CD4-positive, alpha-beta T cell (primary cell): ENCODE measurements around the gene FNIP1. TPM values are rescaled to one million over a fixed set of nuclear protein-coding genes. Genes with fewer than 3 reads are reported as not detected.

Source experiments
- ATAC-seq: fragments of 200-7000 bp; cut with Tn5 transposase; one replicate; pipeline ENCODE4 v1.10.0; 2022; ENCODE audit warnings: mild to moderate bottlenecking; ENCODE audit not compliant: poor library complexity
- CTCF ChIA-PET: fragments of 350-600 bp; sonication (Branson Sonifier 250); formaldehyde crosslinking; loops from one replicate; lab custom pipeline; 2021; ENCODE audit warnings: antibody characterized with exemption, inconsistent platforms; lab: Charles Lee
- POLR2A ChIA-PET: fragments of 350-600 bp; sonication (Branson Sonifier 250); formaldehyde crosslinking; loops from one replicate; lab custom pipeline; 2021; ENCODE audit warnings: antibody characterized with exemption, inconsistent platforms; lab: Charles Lee
- DNase-seq, 14 experiments: peaks; one replicate each; pipeline ENCODE4 v3.0.0-alpha.2; 2013 to 2020; ENCODE audit warnings: mixed read lengths in 2 of 14
- H3K27ac ChIP-seq, 2 donors: one replicate each; pipeline versions ENCODE4 v1.5.1 to v1.7.0; 2013; ENCODE audit warnings: low read length in 2 of 2, low read depth in 1 of 2, mild to moderate bottlenecking in 1 of 2
- H3K27me3 ChIP-seq, 2 experiments: 1 replicate in 1 of 2; 2 replicates in 1 of 2; pipeline versions ENCODE4 v1.6.1 to v1.7.0; 2013; ENCODE audit warnings: low read length in 2 of 2, control low read depth in 1 of 2, mild to moderate bottlenecking in 1 of 2, moderate library complexity in 1 of 2; ENCODE audit not compliant: insufficient read depth in 2 of 2, control insufficient read depth in 1 of 2
- H3K36me3 ChIP-seq: one replicate; pipeline ENCODE4 v1.6.1; 2013; ENCODE audit warnings: low read length, control low read depth; ENCODE audit not compliant: insufficient read depth
- H3K4me1 ChIP-seq: one replicate; pipeline ENCODE4 v1.6.1; 2013; ENCODE audit warnings: low read length, control low read depth; ENCODE audit not compliant: insufficient read depth
- H3K4me3 ChIP-seq: one replicate; pipeline ENCODE4 v1.5.1; 2013; ENCODE audit warnings: mild to moderate bottlenecking, low read length, moderate library complexity
- H3K9me3 ChIP-seq, 2 experiments: 1 replicate in 1 of 2; 2 replicates in 1 of 2; pipeline versions ENCODE4 v1.6.1 to v1.7.0; 2013; ENCODE audit warnings: low read length in 2 of 2, mild to moderate bottlenecking in 2 of 2, control low read depth in 1 of 2, moderate library complexity in 1 of 2; ENCODE audit not compliant: control insufficient read depth in 1 of 2, insufficient read depth in 1 of 2
- H3K27ac Mint-ChIP-seq: one replicate; pipeline ENCODE4 v1.8.0; 2020; ENCODE audit warnings: mixed read lengths
- H3K27me3 Mint-ChIP-seq: one replicate; pipeline ENCODE4 v1.8.0; 2021; ENCODE audit warnings: mixed read lengths
- H3K36me3 Mint-ChIP-seq: one replicate; pipeline ENCODE4 v1.8.0; 2021; ENCODE audit warnings: low read depth, mixed read lengths
- H3K4me1 Mint-ChIP-seq: one replicate; pipeline ENCODE4 v1.8.0; 2021; ENCODE audit warnings: low read depth, mixed read lengths
- H3K4me3 Mint-ChIP-seq: one replicate; pipeline ENCODE4 v1.8.0; 2020; ENCODE audit warnings: mild to moderate bottlenecking, mixed read lengths
- H3K9me3 Mint-ChIP-seq: one replicate; pipeline ENCODE4 v1.8.0; 2020; ENCODE audit warnings: mixed read lengths
- intact Hi-C, 2 experiments: fragments of 100-400 bp; cut with DNase I in 1 of 2; cut with micrococcal nuclease in 1 of 2; formaldehyde crosslinking; loops; one replicate each; pipeline versions ENCODE4 v1.15.1 to v1.9.0; 2023 to 2025; cut with DNase I, micrococcal nuclease
- total RNA-seq, 174 experiments: library from RNA in 2 of 174; stranded (reverse) in 2 of 174; gene quantifications; one replicate each; pipeline ENCODE4 v1.2.3 and lab custom pipeline; 2021 to 2026
- TF ChIP-seq, protein P1 (sequence below): fragments of 200-600 bp; IDR thresholded peaks from one replicate; pipeline ENCODE4 v1.8.0; 2022; ENCODE audit warnings: antibody characterized with exemption, mild to moderate bottlenecking

The FNIP1 gene
- total RNA-seq, 2 experiments from 2014 or later, result 34.5 to 34.7 TPM

DNA sequence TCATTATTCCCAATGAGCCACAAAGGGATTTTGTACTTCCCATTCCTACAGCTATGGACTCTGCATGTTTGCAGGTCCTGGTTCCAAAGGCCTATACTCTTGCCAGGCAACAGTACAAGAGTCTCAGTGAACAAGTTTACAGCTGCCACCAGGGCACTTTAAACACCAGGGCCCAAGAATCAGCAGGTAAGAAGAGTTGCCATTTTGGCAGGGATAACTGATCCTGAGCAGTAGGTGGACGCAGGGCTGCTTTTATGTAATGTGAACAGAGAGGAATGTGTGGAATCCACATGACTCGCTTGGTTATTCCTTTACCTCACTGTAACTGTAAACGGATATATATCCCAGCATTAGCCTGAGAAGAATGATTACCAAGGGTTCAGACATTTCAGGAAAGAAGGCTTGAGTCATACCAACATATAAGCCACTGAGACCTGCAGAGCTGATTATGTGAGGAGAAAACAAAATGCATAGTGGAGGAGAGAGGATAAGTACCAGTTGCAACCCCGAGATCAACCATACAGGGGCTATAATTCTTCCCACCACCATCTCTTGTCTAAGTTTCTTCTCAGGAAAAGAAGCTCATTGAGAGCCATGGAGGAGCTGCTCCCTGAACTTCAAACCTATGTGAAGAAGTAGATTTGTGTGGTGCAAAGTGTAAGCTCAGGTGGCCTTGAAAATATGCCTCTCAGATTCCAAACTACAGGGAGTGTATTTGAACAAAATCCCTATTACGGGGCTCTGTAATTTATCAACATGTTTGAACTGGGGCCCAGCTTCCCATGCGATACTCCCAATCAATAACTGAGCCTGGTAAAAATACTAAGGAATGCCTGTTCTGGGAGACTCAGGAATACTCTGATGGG is 186.4 kb downstream of the FNIP1 start:
- no peaks in the 10 kb centered on the region for H3K27me3 ChIP-seq
- no peaks in the 10 kb centered on the region for H3K9me3 Mint-ChIP-seq
- H3K4me3 ChIP-seq, result no peak overlapping the region
- intact Hi-C loops, result no loop called here
- no peak for DNase-seq
- TF ChIP-seq, protein P1, sequence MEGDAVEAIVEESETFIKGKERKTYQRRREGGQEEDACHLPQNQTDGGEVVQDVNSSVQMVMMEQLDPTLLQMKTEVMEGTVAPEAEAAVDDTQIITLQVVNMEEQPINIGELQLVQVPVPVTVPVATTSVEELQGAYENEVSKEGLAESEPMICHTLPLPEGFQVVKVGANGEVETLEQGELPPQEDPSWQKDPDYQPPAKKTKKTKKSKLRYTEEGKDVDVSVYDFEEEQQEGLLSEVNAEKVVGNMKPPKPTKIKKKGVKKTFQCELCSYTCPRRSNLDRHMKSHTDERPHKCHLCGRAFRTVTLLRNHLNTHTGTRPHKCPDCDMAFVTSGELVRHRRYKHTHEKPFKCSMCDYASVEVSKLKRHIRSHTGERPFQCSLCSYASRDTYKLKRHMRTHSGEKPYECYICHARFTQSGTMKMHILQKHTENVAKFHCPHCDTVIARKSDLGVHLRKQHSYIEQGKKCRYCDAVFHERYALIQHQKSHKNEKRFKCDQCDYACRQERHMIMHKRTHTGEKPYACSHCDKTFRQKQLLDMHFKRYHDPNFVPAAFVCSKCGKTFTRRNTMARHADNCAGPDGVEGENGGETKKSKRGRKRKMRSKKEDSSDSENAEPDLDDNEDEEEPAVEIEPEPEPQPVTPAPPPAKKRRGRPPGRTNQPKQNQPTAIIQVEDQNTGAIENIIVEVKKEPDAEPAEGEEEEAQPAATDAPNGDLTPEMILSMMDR, result no peak
- peaks cover 2% of the 10 kb centered on the region for H3K36me3 ChIP-seq
- no peak for ATAC-seq
- no peaks in the 10 kb centered on the region for H3K27me3 Mint-ChIP-seq
- no peak overlapping the region for H3K4me3 Mint-ChIP-seq
- POLR2A ChIA-PET, result interaction anchor here (0.9 to 1.5 kb wide), 2 partner anchors 15 to 36 kb away, joined by 3 read pairs; no protein-coding TSS in a partner anchor
- no peak overlapping the region for H3K27ac ChIP-seq
- H3K9me3 ChIP-seq, result no peaks in the 10 kb centered on the region
- H3K36me3 Mint-ChIP-seq, result peaks cover 26% of the 10 kb centered on the region
- peak overlapping the region; percentile 6 for H3K27ac Mint-ChIP-seq
- peaks cover 18% of the 10 kb centered on the region for H3K4me1 ChIP-seq
- peaks cover 78% of the 10 kb centered on the region for H3K4me1 Mint-ChIP-seq
- CTCF ChIA-PET, result interaction anchor here (1.2 kb wide), 1 partner anchor 21 kb away, joined by 7 read pairs; no protein-coding TSS in a partner anchor

DNA sequence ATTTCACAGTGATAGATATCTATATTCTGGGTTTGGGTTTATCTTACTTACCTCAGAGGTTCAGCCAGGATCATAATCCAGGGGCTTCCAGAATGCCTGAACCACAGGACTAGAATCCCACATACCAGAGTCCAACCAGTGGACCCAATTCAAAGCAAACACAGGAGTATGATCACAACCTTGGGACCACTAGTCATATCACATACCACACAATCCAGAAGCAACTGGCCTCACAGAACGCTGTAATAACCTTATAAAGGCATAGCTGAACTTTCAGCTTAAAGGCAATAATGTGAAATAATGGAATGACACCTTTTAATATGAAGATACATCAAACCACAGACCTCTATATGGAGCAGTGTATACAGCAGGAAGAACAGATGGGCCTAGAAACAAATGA is 187.0 kb downstream of the FNIP1 start:
- Histone ChIP-seq H3K27ac (no peak overlapping the region), H3K4me3 (no peak overlapping the region), H3K27me3 (no peaks in the 10 kb centered on the region), H3K36me3 (peaks cover 2% of the 10 kb centered on the region), H3K9me3 (no peaks in the 10 kb centered on the region), H3K4me1 (peaks cover 18% of the 10 kb centered on the region)
- H3K27me3 Mint-ChIP-seq, result no peaks in the 10 kb centered on the region
- H3K36me3 Mint-ChIP-seq, result peaks cover 24% of the 10 kb centered on the region
- ATAC-seq (no peak), DNase-seq (no peak)
- H3K4me3 Mint-ChIP-seq, result no peak overlapping the region
- intact Hi-C loops, result no loop called here
- no peaks in the 10 kb centered on the region for H3K9me3 Mint-ChIP-seq
- H3K27ac Mint-ChIP-seq, result peak overlapping the region; percentile 10
- CTCF ChIA-PET, result no interaction called here
- H3K4me1 Mint-ChIP-seq, result peaks cover 78% of the 10 kb centered on the region
- POLR2A ChIA-PET, result no interaction called here
- TF ChIP-seq, protein P1, result no peak

DNA sequence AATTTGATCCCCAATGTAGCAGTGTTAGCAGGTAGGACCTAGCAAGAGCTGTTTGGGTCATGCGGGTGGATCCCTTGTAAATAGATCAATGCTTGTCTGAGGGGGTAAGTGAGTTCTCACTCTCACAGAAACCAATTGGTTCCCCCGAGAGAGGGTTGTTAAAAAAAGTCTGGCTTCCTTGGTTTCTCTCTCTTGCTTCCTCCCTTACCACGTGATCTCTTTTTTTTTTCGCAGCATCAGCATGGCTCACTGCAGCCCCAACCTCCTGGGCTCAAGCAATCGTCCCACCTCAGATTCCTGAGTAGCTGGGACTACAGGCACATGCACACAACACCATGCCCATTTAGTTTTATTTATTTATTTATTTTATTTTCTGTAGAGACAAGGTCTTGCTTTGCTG is 188.2 kb downstream of the FNIP1 start:
- POLR2A ChIA-PET, result no interaction called here
- Mint-ChIP-seq H3K4me1 (peaks cover 76% of the 10 kb centered on the region), H3K4me3 (no peak overlapping the region), H3K9me3 (no peaks in the 10 kb centered on the region), H3K36me3 (peaks cover 24% of the 10 kb centered on the region), H3K27me3 (no peaks in the 10 kb centered on the region), H3K27ac (peak overlapping the region; percentile 10)
- Histone ChIP-seq H3K27ac (no peak overlapping the region), H3K36me3 (peaks cover 5% of the 10 kb centered on the region), H3K4me3 (no peak overlapping the region), H3K9me3 (no peaks in the 10 kb centered on the region), H3K27me3 (no peaks in the 10 kb centered on the region), H3K4me1 (peaks cover 18% of the 10 kb centered on the region)
- TF ChIP-seq, protein P1, result no peak
- ATAC-seq (no peak), DNase-seq (no peak)
- CTCF ChIA-PET, result interaction anchor here (1.4 kb wide), 1 partner anchor 11 kb away, joined by 3 read pairs; no protein-coding TSS in a partner anchor
- intact Hi-C loops, result no loop called here
